NCI-H2171 (cell line): ENCODE measurements around the gene ANKS1B.

ENCODE experiments used
- DNase-seq: peaks from one replicate; lab custom pipeline; 2025; lab: John Stamatoyannopoulos, UW

ANKS1B gene

DNA sequence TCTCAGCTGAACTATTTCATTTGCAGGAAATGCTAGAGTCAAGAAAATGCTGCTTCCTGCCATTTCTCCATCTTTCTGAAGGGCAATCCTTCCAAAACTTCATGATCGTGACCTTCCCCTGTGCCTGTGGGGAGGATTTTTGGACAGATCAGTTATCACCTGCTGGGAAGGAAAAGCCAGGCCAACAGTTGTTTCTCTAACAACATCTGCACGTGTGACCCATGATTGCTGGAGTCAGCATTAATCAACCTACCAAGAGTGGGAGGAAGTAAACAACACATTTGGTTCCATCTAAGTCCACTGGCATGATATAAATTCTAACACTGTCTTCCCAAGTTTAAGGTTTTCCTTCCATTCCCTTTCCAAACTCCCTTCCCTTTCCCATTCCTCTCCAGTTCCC lies 1167.0 kb downstream of the ANKS1B start:
- no peak for DNase-seq

DNA sequence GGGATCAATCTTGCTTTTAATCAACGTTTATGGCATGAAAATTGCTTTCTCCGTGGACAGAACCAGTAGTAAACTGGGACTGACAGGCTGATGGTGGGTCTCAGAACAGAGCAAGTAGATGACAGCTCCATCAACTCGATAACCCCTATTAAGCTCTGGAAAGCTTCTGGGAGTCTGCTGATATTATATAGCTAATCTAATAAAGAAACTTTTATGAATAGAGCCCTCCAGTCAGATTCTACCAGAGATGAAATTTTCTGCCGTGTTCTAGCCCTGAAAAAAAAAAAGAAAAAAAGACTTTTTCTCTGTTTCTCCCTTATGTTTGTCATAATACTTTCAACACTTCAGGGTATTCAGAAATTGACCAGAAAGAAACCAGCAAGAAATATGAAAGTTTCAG lies 1168.0 kb downstream of the ANKS1B start:
- no peak for DNase-seq

- no peak for DNase-seq
Observed at GRCh38 chr12:98814254-98814653, 1170.5 kb downstream of the ANKS1B start.

- DNase-seq, result no peak
Observed at GRCh38 chr12:98812225-98812624, 1172.5 kb downstream of the ANKS1B start.

DNA sequence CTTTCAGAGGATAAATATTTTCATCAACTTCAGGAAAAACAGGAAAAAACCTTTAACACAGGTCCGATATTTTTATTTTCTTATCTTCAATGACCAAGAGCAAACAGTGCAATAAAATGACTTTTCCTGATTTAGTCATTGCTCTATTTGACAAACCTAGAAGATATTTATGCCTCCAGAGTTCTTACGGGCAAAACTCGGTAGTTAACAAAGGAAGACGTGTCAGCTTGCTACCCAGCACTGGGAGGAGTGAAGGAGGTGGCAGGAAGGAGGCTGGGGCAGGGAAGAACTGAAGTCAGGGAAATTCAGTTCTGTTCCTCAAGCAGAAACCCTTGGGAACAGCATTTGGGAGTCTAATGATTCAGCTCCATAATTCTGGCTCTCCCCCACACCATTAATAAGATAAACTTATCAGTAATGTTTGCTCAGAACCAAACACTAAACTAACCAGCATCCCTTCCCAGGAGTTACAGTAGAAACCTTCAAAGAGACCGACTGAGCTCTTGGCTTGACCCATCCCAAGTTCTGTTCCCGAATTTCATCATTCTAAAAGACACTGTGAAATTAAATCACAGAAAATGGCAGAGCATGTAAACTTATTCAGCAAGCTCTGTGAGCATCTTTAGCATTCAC lies 1176.4 kb downstream of the ANKS1B start:
- no peak for DNase-seq

GRCh38 chr12:98807187-98807586 lies 1177.5 kb downstream of the ANKS1B start:
- DNase-seq, result no peak

DNA sequence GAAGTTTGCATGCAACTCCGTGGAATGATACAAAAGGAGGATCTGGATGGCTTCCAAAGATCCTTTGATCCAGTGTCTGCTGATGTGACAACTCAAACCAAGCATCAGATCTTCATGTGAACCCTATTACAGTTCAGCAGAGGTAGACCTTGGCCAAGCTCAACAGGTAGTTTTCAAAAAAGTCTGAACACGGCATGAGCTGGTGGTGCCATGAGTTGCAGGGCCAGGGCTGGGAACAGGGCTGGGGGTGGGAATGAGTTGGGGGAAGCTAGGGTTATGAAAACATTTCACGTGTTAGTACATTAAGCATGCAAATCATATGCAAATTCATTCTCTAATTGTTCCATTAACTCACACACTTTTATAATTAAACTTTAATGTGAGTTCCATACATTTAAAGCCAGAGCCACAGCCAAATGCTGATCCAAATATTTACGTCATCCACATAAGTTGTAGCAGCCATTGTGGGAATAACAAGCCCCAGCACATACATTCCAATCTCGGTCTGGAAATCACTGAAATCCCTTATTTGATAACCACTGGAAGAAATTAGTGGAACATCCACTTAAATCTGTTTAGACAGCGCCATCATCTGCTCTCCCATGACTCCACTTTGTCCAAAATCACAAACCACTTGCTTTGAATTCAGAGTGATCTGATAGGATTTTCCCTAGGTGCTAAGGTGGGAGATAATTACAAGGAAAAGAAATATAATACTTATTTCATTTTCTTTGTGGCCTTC lies 1181.1 kb downstream of the ANKS1B start:
- no peak for DNase-seq

DNA sequence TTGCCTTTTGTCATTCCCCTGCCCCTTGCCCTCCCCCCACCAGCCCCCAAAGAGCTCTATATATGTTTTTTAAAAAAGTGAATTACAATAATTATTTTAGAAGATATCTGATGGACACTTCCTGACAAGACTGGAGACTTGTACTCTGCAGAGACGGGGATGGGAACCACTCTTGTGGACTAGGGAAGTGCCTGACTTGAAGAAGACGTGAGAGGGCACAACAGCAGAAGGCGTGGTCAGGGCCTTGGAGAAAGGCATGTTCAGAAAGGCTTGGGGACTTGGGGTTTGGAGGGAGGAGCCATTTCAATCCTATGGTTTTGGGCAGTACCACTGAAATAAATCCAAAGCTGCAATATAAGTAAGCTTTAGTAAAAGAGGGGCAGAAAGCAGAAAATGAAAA lies 1184.9 kb downstream of the ANKS1B start:
- no peak for DNase-seq

- DNase-seq, result peak; percentile 4
Observed at GRCh38 chr12:98799146-98799810, 1185.5 kb downstream of the ANKS1B start.

DNA sequence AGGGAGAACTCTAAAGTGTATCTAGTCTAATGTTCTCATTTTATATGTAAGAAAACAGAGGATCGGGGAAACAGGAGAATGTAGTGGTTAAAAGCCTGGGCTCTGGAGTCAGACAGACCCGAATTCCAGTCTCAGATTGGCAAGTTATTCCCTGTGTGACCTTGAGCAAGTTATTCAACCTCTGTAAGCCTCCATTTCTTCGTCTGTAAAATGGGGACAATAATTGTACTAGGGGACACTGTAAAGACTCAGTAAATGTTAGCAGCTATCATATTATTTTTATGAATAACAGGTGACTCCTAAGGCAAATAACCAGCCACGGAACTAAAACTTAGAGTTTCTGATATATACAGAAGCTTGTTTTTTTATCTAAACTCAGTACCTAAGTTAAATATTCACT lies 1187.5 kb downstream of the ANKS1B start:
- no peak for DNase-seq

DNA sequence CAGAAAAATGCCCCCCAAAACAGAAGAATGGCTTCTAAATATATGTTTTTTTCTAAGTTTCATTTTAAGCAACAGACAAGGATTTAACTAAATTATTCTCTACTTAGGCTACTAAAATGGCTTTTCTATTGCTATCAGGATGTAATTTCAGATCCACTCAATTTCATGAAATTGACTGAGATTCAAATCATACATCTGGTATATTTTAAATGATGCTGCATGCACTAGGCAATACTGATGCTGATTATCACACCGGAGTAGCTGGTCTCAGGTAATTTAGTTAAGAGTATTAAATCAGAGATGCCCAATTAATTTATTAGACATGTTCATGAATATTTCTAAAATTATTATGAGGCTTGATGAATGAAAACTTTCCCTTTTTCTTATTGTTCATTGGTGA lies 1188.0 kb downstream of the ANKS1B start:
- DNase-seq, result no peak

DNA sequence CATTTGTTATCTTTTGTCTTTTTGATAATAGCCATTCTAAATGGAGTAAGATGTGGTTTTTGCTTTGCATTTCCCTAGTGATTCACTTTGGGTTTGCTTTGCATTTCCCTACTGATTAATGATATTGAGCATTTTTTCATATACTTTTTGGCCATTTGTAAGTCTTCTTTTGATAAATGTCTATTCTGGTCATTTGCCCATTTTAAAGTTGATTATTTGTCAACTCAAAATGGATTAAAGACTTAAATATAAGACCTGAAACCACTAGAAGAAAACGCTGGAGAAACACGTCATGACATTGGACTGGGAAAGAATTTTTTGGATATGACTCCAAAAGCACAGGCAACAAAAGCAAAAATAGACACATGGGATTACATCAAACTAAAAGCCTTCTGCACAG lies 1191.6 kb downstream of the ANKS1B start:
- no peak for DNase-seq

DNA sequence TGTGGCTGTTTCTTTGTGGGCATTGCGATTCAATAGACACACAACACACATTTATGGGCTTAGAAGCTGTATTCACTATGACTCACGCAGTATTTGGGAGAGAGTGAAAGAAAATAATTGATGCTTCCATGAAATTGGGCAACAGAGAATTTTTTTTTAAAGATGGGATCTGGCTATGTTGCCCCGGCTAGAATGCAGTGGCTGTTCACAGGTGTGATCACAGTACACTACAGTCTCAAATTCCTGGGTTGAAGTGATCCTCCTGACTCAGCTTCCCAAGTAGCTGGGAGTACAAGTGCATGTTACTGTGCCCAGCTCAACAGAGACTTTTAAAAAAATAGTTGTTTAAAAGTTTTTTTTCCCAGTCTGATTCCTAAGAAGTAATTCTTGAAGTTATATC lies 1193.3 kb downstream of the ANKS1B start:
- DNase-seq, result no peak

DNA sequence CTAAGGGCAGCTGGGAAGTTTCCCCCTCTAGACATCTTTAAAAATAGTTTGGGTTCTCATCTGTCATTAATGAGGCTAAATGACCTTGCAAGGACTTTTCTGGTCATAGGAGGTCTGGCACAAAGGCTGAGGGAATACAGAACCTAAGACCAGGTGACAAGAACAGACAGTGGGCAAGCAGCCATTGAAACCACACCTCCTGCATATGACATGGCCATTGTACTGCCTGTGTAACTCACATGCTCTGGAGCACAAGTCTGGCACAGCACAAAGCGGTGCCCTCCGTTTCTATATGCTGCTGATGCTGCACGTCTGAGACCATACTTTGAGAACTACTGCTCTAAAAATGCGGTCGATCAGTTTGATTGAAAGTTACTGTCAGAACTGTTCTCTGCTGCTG lies 1196.3 kb downstream of the ANKS1B start:
- no peak for DNase-seq

DNA sequence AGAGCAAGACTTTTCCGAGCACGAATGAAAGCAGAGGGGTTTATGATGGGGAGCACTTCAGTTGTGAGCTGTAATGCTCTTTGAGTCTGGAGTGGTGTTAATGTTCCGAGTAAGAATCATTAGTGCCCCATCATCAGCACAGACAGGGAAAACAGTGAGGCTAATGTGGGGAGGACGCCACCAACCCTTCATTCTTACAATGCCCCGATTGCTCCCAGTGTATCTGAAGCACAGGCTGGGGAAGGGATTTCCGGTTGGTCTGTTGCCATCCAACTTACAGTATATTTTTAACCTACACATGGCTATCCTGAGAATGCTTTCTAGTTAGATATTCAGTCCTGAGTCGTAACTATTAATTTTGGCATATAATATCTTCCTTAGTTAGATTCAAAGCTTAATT lies 1198.1 kb downstream of the ANKS1B start:
- no peak for DNase-seq

GRCh38 chr12:98783420-98783819 lies 1201.3 kb downstream of the ANKS1B start:
- DNase-seq, result no peak

GRCh38 chr12:98780261-98780660 lies 1204.5 kb downstream of the ANKS1B start:
- no peak for DNase-seq

DNA sequence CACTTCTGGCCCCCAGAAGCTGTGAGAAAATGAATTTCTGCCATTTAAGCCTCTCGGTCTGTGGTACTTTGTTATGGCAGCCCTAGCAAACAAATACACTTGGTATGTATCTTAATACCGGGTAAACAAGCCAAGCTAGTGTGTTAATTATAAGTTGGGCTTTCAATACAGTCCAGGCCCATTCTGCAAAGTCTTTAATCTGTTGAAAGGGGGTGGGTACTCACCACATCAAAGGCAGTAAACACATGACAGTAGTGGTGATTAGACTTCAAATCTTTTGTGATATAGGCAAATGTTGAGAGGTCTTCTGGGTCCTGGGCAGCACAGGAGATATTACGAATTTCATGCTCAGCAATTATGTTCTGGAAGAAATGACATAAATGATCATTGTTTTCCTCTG lies 1211.9 kb downstream of the ANKS1B start:
- DNase-seq, result no peak

GRCh38 chr12:98771811-98772752 lies 1212.7 kb downstream of the ANKS1B start:
- no peak for DNase-seq

- DNase-seq, result no peak
Observed at GRCh38 chr12:98770230-98770629, 1214.5 kb downstream of the ANKS1B start.

DNA sequence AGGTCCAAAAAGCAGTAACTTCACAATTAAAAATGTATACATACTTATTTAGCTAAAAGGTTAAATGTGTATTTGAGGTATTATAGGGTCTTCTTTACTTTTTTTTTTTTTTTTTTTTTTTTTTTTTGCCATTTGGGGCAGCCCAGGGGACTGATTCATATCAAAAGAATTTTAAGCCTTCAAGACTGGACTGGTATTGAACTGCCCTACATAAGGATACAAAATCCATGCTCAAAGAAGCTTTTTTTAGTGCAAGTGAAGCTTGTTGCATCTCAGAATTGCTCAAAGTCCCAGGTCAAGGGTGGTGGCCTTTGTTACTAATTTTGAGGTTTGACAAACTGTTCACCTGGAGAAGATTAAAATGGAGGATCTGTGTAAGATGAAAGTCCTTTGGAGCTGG lies 1215.7 kb downstream of the ANKS1B start:
- no peak for DNase-seq

GRCh38 chr12:98767248-98767647 lies 1217.5 kb downstream of the ANKS1B start:
- no peak for DNase-seq
